GM21576 (cell line): ENCODE measurements around the gene TUFM.

Experiments used
- ATAC-seq: cut with Tn5 transposase; IDR thresholded peaks from one replicate; pipeline ENCODE4 v1.9.1; 2021; ENCODE audit warnings: mild to moderate bottlenecking, moderate library complexity; ENCODE audit not compliant: unreplicated experiment

TUFM gene

DNA sequence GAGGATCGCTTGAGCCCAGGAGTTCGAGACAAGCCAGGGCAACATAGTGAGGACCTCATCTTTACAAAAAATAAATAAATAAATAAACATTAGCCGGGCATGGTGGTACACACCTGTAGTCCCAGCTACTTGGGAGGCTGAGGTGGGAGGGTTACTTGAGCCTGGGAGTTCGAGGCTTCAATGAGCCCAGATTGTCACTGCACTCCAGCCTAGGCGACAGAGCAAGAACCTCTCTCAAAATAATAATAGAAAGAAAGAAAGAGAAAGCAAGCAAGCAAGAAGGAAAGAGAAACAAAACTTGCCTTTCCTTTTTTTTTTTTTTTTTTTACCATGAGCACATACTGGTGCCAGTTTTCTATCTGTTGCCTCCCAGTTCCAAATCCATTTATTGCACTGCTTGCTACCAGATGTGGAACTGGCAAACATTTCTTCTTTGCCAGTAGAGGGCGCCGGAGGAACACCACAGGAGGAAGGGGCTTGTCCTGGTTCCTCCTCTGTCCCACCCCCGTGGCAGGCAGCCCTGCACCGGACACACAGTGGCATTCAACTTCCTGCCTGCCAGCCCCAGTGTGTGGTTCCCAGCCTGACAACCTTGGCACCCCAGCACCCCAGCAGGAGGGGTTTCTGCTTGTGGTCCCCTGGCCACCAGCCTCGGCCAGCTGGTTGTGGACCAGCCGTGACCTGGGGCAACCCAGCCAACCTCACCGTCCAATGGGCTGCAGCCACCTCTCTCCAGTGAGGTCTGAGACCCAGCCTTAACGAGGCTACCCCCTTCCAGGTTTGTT lies 43.7 kb downstream of the TUFM start:
- peak; percentile 75 for ATAC-seq
